Stimulated activated CD4-positive, alpha-beta T cell treated with anti-CD3 and anti-CD28 coated beads, TNF-alpha, amount 100 ng/mL, for 24 hours (primary cell): Measurements from ENCODE around the gene UST.
"Not testable (repeated sequence)": the region's sequence is repeated elsewhere in the genome, so short reads cannot be mapped to it uniquely, and the experiment has no call there.

Source experiments
- DNase-seq, 3 experiments: peaks; one replicate each; pipeline ENCODE4 v3.0.0-alpha.2; 2020; ENCODE audit warnings: low read depth in 3 of 3

Gene UST

DNA sequence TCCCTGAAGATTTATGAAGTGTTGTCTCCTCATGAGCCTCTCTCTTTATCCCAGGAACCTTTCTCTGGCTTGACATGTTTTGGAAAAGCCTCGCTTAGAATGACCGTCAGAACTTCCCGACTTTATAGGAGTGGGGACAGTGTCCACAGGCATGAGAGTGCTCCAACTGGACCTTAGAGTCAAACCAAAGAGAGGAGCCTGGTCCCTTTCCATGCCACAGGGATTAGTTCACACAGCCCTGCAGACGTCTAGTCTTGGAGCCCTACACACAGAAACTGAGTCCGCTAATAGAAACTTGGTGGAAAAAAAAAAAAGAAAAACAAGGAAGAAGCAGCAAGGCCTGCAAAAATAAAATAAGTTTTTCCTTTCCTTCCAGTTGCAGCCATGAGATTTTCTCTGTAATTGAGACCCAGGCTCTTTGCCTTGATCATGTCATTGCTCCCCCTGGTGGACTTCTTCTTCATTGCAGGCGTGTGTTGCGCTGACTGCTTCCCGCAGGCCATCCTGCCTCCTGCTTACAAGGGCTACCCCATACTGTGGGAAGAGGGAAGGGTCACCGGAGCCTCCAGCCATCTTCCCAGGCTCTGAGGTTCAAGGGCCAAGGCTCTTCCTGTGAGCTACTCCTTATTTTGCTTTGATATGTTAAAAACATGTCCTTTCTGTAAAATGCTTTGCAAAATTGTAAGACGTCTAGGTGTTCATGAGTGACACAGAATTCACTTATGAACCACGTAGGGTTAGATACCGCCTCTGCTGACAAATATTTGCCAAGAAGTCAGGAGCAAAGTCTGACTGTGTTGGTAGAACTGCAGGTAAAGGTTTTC, 201.0 kb downstream of the UST start:
- peak; percentile 61 to 79 (median 66) for DNase-seq

DNA sequence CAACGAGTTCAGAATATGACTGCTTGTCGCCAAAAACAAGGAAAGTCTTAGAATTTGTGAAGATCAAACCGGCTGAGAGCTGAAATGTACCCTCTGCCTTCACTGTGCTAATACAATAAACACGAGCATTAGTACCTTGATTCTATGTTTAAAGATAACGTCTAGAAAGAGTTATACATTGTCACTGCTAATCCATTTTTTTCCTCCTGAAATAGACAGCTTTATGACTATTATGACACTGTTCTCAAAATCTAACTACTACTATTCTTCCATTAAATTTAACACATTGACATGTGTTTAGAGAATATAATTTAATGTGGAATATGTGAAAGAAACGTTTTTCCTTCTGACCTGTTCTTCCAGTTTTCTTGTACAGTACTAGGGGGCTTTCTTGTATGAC, 204.8 kb downstream of the UST start:
- DNase-seq, result no peak

DNA sequence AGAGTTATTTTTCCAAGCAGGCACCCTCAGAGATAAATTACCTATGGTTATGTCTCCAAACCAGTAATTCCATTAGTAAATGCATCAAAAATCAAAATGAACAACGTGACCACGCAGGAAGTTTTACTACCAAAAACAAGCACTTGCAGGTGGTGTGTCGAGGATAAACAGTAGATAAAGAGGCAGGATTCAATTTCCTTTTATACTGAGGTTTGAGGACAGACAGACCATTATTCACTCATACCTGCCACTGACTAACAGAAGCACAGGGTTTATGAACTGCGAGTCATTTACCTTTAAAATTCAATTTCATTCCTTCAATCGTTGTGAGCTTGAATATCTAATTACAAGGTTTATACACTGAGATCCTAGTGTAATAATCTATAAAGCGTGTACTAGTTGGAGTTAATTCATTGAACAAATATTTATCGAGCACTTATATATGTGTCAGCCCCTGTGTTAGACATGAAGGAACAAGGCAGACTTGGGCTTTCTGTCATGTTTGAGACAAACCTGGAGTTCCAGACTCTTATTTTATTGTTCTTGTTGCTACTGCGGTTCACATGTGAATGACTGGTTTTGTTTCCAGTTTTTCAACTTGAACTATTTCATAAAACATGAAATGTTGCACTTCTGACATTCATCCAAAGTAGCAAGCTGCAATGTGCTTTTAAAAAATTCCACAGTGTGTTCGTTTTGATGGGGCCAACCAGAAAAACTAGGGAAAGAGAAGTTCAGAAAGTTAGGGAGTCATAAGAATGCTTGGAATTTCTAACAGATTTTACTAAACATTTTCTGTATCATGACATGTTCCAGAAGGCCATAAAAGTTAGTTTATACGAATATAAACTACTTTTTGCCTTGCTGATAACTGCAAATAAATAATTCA, 205.6 kb downstream of the UST start:
- DNase-seq, result no peak

DNA sequence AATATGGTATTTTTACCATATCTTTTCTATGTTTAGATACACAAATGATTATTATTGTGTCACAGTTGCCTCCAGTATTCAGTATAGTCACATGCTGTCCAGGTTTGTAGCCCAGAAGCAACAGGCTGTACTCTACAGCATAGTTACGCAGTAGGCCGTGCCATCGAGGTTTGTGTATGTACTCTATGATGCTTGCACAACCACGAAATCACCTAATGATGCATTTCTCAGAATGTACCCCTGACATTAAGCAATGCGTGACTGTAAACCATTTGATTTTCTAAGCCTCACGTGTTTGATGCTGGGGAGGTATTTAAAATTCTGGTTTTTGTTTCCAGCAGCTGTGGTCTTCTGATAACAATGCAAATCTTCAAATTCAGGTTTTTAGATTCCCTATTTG, 207.6 kb downstream of the UST start:
- DNase-seq, result no peak

DNA sequence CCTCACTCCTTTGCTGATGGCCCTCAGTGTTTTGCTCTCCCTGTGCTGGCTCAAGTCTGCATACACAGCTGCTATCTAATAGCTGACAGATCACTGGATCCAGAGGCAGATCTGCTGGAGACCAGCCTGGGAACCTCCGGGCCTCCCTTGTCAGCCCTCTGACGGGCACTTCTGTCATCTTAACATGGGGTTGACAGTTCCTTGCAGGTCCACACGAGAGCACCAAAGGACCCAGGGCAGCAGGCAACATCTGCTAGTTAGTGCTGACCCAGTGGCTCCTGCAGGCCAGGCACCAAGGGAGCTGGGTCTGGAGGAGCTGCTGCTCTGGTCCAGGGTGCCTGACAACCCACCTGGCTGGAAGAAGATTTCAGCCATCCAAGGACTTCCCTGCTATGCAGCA, 208.1 kb downstream of the UST start:
- DNase-seq, result no peak

DNA sequence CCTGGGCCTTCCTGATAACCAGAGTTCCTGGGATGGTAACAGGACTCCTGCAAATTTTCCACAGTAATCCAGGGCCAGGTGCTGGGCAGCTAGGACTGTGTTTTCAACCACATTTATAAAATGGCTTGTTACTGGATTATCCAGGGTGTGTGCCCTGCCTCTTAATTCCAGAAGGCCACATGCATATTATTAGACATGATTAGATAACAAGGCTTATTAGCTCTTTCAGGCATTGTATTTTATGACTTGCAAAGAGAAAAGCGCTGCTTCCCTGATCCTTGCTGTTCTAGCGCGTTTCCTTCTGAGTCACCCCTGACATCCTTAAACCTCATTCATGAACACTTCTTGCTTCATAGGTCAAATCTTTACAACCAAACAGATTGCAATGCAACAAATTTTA, 208.6 kb downstream of the UST start:
- DNase-seq, result no peak

DNA sequence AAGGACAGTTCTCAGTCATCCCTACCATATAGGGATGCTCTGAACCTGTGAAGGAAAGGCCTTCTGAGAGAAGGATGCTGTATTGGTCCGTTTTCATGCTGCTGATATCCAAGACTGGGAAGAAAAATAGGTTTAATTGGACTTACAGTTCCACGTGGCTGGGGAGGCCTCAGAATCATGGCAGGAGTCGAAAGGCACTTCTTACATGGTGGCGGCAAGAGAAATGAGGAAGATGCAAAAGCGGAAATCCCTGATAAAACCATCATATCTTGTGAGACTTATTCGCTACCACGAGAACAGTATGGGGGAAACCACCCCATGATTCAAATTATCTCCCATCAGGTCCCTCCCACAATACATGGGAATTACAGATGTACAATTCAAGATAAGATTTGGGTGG, 209.3 kb downstream of the UST start:
- not testable (repeated sequence) for DNase-seq

DNA sequence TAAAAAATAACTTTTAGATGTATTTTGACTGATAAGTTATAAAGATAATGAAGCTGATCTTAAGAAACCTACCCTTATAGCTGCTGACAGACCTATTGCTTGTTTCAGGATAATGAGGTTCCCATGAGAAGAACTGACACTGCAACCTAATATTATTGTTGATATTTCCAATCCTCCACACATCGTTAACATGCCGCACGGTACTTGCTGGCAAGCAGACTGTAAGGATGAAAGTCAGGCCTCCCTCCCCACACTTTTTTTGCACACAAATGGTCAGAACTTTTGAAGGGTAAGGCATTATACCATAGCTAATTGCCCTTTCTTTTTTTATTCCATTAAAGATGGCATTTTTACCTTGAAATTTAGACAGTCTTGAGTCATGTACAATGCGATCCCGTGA, 210.9 kb downstream of the UST start:
- no peak for DNase-seq

DNA sequence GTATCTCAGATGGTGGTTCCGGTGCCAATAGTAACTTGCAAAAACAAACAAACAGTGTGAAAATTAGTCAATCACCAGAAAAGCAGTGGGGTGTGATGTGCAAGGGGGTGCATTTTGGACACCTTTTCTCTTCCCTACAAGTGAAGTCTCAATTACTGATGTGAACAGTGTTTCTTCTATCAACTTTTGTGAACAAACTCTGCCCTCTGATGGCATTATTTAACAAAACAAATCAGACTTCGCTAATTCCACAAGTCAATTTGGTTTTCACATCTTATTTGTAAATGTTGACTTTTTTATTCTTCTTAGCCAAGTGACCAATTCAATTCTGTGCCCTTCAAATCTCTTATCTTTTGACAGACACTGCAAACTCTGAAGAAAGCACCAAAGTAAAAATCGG, 212.2 kb downstream of the UST start:
- DNase-seq, result no peak

DNA sequence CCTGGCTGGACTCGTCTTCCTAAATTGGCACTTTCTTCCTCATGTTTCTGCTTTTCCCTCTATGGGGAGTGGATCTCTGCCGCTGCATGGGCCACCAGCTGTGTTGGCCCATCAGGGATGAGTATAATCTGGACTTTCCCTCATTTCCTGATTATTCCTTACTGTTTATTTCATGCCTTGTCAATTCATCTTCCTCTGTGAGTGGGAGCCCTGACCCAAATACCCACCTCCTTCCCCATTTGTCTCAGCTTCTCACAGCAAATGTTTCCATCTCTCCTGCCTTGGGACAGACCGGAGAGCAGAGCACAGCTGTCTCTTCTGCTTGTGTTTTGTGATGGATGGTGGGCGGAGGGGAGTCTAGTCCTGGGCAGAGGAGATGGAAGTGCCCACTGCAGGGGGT, 212.7 kb downstream of the UST start:
- no peak for DNase-seq

DNA sequence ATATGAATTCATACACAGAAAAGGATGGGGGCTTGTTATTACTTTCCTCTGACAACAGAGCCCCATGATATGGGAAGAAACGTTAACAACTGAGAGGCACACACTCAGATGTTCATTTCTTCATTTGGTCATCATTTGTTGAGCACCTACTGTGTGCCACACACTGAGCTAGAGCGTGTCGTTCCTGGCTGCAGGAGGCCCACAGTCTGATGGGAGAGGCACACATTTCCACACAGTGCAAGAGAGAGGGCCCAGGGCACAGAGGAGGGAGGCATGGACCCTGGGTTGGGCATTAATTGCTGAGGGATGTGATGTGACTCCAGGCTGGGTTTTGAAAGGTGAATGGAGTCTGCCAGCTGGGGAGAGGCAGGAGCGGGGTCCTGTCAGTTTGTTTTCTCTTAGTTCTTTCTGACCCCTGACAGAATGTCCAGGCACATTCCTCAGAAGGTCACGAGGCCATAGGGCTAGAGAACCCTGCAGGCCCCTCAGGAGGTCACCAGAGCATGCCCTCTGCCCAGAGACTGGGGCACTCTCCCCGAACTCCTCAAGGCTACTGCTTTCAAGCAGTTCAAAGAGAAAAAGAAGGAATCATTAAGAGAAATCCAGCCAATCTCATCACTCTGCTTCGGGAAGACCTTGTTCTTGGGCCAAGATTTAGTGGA, 216.2 kb downstream of the UST start:
- no peak for DNase-seq

DNA sequence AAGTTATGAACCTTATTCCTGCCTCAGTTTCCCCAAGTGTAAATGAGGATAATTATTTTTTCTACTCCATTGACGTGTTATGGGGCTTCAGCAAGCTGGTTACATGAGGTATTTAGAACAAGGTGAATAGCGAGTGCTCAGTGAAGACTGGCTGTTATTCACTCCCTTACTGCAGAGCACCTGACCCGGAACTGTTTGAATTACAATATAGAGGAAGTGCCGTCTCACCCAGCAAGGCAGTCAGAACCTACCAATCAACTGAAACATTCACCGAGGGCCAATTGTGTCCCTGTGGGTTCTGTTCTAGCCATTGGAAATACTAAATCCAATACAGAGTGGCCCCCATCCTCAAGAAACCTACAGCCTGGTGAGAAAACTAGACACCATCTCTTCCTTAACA, 216.9 kb downstream of the UST start:
- no peak for DNase-seq

DNA sequence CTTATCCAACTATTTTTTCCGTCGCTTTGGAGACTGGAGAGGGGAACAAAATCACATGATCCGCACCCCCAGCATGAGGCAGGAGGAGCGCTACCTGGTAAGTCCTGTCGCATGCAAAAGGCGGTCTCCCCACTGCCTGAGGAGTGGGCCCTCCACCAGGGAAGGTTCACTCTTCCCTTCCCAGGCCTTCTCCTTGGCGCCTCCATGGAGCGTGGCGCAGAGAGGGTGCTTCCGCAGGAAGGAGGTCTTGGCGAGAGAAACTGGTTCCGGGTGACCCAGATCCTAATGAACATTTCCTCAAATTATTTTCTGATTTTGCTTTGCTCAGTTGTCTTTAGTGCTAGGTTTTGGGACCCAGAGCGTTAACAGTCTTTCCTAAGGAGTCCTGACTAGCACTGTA, 217.6 kb downstream of the UST start:
- no peak for DNase-seq

DNA sequence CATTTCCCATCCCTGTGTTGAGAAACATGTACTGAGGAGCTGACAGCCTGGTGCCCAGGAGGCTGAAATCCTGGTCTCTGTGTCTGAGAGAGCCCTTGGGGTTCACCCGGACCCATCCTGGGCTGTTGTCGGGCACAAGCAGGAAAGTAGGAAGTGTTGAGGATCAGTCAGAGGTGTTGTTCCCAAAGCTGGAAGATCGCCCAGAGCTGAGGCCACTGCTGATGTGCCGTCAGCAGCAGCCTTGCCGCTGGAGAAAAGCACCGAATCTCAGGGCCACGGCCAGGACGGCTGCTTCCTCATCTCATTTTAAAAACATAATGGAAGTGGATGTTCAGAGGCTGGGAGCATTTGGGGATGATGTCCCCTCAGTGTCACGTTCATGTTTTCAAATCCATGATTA, 218.5 kb downstream of the UST start:
- no peak for DNase-seq

DNA sequence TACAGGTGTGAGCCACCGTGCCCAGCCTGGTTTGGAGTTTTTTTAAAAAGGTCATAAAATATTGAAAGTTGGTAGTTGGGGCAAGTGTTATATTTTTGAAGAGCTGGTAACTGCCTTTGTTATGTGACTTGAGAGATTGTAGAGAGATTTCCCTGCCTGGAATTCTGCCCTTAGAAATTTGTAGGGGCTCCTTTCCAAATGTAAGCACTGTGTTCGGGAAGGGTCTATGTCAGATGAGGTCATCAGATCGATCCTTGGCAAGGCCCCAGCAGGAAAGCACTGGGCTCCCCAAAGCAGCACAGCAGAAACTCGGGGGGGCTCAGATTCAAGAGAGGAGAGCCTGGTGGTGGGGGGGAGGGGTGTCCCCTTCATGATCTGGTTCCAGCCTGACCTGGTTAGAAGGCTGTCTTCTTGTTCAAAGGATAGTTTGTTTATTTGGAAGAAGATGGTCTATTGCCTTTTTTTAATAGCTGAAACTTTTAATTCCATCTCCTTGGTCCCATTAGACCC, 220.2 kb downstream of the UST start:
- no peak for DNase-seq

DNA sequence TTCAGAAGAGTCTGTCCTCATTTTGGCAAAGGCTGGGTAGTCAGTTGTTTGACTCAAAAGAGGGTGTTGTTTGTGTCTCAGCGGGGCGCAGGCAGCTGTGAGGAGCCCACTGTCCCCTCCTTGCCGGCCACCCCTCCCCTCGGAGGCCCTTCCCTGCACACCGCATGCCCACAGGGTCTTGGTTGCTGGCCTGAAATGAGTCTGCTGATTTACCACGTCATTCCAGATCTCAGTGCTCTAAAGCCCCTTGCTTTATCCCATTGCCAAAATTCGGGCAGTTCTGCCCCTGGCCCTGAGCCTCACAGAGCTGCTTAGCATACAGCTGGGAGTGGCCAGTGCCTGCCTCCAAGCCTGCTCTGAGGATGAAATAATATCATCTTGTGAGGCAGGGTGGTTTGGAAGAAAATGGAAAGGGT, 220.7 kb downstream of the UST start:
- DNase-seq, result no peak

DNA sequence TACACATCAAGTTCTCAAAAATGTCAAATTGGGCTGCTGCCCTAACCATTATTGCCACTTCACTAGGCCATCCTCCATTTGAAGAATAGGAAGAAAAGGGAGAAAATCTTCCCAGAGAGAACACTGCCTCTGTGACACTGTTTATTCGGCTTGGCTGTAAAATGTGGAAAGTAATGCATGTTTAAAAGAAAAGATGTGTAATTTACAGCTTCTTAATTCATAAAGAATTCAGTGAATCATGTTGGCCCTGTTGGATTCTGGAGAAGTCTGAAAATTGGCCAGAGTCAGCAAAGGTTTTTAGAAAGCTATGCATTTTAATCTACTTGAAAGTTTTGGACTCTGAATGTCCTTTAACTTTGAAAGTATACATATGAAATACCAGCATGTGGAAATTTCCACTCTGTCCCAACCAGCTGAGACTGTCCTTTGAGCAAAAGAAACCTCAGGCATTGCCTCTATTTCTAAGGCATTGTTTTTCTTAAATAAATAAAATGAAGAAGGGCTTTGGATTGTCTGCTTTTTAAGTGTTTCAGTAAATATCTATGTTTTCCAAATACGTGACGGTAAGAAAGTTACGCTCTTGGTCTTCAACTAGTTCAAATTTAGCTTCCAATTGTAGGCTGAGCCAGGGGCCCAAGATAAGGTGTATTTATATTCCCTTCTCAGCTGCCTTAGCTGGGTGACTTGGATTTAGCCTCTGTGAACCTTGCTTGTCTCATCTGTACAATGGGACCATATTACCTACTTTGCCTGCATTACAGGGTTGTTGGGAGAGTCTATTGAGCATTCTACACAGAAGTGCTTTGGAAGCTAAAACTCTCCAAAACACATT, 222.2 kb downstream of the UST start:
- no peak for DNase-seq

DNA sequence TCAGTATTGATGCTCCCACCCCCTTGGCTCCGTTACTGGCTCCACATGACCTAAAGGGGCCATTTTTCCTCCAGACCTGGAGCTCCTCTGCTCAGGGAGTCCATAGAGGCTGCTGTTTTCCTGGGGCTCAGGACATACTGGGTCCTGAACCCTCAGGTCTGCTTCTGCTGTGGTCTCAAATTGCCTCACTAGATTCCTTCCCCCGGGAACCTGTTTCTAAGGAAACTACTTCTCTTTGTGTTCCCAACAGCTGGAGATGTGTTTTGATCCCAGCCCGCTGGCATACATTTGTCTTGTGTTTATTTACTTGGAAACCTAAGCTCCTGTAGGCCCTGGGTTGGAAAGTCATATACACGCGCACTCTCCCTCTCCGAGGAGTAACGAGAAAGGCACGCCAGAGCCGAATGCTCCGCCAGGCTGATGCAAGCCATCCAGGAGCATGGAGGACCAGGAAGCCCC, 222.8 kb downstream of the UST start:
- no peak for DNase-seq

DNA sequence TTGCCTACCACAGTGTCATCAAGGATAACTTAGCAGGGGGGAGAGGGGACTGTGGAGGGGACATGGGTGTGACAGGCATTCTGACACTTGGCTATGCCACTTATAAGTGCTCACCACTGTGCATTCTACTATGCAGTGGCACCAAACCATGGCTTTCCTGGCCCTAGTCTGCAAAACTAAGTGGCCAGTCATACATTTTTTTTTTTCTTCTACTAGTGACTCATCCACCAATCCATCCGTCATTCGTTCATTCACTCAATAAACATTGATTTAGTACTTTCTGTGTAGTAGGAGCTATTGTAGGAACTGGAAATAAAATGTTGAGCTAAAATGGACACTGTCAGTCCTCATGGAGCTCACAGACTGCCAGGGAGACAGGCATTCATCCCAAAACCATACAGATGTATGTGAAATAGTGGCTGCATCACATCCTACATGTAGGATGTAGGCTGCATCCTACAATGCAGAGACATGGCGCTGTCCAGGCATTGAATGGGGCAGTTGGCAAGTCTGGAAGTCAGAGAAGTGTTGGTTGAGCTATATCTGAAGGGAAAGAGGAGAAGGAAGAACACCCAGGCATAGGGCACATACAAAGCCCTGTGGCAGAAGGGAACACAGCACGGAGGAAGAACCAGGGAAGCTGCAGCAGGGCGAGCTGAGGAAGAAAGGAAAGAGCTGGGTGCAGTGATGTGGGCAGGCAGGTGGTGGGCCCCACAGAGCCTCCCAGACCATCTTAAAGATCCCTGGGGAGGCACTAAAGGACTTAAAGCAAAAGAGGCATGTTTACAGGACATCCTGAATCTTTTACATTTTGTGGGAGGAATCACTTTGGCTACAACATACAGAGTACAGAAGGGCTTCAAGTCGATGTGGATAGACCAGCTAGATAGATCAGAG, 224.4 kb downstream of the UST start:
- DNase-seq, result no peak

DNA sequence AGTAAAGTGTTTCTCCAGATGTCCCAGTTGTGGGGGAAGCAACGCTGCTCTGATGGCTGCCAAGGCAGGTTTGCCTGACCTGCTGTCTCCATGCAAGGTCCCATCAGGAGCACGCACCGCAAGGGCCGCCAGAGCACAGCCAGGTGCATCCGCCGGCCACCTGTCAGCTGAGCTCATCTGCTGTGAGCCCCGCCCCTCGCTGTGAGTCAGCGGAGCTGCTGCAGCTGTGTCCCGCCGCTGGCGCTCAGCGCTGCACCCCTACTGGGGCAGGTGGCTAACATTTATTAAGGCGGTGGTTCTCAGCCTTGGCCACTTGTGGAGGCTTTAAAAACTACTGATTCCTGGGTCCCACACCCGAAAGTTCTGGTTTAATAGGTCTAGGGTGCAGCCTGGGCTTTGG, 225.7 kb downstream of the UST start:
- peak in 2 of 3 experiments; percentile 11 to 37 for DNase-seq
